Measurements from ENCODE around the gene HORMAD1.
A peak's percentile ranks its signal among the peaks of the same experiment; 100 is the strongest.
"Not testable (repeated sequence)": the region's sequence is repeated elsewhere in the genome, so short reads cannot be mapped to it uniquely, and the experiment has no call there.

HORMAD1 gene

DNA sequence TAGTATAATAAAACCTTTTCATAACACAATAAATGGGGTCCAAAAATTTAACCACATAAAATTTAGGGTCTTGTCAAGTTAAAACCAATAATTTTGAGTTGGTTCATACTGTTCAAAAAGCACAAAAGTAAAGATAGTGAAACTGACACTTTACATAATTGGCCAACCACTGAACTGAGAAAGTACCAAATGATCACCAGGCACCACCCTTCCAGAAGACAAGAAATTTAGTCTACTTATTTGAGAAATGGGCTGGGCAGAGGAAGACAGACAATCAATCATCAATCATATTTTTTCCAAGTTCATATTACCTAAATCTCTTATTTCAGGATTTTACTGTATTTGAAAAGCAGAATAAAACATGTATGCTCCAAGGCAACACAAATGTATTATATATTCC, 17.3 kb downstream of the HORMAD1 start:
- no peak for DNase-seq (ENCODE audit: low read depth in 2 of 2, low spot score in 1 of 2)

DNA sequence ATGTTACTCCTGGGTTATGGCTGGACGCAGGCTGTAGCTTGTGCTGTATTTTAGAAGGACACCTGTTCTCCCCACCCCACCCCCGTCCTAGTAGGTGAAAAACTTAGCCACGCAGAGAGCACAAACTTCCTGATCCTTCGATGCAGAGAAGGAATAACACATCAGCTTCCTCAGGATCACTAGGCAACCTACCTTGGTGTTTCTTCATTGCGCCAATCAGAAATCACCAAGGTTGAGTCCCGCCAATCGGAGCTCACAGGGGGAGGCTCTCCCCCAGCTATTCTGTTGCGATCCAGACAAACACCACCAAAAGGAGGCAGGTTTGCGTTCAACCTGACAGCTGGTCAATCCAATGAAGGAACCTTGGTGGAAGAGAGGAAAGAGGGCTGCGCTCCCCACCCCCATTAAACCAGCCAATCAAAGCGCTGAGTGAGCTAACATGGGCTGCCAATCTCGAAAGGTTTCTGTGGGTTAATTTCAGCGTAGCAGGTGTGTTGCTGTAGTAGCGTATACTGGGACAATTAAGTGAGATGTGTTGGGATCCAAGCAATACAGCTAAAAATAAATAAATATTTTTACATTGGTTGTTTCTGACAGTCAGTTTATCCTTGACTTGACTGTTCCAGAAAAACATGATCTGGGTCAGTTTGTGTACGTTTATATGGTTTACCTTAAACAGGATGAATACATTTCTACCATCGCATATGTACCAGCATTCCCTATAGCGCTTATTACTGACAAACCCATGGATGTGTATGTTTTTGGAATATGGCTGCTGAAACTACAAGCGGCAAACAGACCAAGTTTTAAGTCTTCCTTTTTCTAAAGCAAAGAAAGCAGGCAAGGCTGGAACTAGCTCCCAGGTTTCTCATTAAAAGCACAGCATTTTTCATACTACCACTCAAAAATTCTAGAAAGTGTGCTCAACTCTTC, 23.4 kb downstream of the HORMAD1 start, which contains the start of gene GOLPH3L:
TSS of gene GOLPH3L (minus strand) at position 160 of the 933 bp plus-strand sequence. CDS start 2,316 bp downstream, outside the sequence.
- DNase-seq (ENCODE audit: low read depth in 2 of 2, low spot score in 1 of 2) = peak; percentile 42 to 78

DNA sequence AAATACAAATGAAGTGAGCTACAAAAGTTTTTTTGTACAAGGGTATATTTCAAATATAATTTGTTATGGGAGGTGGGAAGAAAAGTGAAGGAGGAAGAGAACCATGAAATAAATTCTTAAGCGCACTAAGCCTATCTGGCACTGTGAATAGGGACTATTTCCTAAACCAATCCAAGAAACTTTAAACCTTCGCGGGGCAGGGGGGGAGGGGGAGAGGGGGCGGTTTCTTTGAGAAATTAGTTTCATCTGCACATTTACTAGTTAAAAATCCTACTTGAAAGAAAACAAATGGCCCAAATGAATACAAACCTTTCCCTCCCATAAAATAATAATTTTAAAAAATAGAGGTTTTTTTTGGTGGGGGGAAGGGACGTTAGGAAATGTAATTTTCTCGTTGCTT, 24.1 kb downstream of the HORMAD1 start:
- no peak for DNase-seq (ENCODE audit: low read depth in 2 of 2, low spot score in 1 of 2)

DNA sequence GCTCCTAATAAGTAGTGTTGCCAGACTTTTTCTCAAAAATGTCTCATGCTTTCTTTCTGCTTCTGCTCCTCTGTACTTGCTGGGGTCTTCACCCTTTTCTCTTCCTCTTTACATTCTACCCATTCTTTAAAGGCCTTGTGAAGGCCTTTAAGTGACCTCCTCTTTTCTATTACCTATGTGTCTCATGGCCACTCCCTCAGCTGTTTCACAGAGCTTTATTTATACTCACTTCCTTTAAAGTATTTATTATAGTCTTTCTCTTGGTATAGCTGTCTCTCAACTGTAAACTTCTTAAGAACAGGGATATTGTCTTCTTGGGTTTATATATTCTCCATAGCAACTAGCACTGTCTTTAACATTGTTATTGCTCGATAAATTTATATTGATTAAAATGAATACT, 24.5 kb downstream of the HORMAD1 start:
- DNase-seq (ENCODE audit: low read depth in 2 of 2, low spot score in 1 of 2) = no peak

DNA sequence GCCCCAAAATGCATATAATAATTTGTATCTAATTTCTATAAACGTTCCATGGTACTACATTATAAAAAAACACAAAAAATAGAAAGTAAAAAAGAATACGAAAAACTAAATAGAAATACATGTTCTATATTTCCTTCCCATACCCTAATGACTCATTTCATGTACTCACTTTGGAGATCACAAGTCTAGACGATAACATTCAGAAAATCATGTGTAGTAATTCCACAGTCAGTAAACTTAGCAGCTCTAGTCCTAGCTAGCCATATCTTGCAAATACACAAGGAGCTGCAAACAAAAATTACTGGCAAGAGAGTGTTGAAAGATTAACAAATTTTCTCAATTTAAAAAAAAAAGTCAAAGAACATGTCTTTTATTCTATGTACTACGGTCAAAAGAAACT, 25.1 kb downstream of the HORMAD1 start:
- no peak for DNase-seq (ENCODE audit: low read depth in 2 of 2, low spot score in 1 of 2)

DNA sequence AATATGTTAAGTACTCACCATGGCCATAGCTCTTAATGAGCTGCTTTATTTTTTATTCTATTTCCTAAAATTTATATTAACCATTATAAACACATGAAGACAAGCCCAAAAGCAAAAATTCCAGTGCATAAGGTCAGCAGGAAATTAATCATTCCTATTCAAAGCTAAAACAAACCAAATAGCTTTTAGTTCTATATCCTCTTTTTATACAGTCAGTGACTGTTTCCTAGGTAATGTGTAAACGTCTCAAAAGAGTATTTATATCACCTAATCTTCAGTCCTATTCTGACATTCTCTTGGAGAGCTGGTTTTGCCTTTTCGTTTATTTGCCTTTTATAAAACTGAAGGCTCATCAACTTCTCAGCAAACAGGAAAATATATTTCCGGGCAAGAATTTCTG, 28.0 kb downstream of the HORMAD1 start:
- DNase-seq (ENCODE audit: low read depth in 2 of 2, low spot score in 1 of 2) = no peak

DNA sequence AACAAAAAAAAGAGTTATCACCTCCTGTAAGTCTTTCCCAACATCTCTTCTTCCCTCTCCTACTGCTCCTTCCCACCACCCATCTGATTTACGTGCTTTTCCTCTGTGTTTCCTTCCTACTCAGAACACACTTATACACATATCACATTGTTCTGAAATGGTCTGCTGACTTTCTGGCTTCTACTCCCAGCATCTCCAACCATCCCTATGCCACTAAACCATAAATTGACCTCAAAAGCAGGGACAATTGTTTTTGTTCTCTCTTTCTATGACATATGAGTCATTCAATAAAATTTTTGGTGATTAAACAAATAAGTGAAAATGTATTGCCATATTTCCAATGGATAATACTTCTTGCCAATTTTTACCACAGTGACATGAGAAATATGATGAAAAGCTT, 31.9 kb downstream of the HORMAD1 start:
- DNase-seq (ENCODE audit: low read depth in 2 of 2, low spot score in 1 of 2) = no peak

DNA sequence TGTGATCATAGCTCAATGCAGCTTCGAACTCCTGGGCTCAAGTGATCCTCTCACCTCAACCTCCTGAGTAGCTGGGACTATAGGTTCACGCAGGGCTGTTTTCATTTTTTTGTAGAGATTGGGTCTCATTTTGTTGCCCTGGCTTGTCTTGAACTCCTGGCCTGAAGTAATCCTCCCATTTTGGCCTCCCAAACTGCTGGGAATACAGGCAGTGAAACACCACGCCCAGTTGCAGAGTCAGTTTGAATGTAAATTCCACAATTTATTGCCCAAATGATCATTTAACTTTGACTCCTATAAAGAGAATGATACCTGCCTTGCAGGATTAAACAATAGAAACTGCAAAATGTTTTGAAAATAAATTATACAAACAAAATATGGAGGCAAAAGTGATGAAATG, 34.4 kb downstream of the HORMAD1 start:
- DNase-seq (ENCODE audit: low read depth in 2 of 2, low spot score in 1 of 2) = no peak

DNA sequence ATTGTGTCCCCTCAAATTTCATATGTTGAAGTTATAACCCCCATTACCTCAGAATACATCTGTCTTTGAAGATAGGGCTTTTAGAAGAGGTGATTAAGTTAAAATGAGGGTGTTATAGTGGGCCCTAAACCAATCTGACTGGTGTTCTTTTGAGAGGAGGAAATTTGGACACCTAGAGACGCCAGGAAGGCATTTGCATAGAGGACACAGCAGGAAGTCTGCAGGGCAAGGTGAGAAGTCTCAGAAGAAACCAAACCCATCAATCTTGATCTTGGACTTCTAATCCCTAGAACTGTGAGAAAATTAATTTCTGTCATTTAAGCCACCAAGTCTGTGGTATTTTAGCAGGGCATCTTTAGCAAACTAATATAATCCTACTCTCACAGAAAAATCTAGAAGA, 36.8 kb downstream of the HORMAD1 start:
- no peak for DNase-seq (ENCODE audit: low read depth in 2 of 2, low spot score in 1 of 2)

DNA sequence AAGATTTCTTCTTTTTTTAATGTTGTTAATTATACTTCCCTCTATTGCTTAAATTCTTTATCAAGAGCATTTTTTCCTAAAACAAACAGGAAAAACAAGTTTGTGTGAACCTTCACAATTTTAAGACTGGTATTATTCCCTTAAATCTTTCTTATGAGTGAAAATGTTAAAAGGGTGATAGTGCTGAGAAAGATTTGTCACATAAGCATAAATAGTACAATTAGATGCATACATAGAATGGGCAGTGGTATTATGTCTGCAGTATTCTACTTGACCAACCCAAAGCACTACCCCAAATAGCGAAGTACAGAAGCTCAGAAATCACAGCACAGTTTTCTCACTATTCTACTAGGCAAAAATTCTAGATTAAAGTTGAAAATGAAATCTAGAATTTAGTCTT, 41.7 kb downstream of the HORMAD1 start:
- DNase-seq (ENCODE audit: low read depth in 2 of 2, low spot score in 1 of 2) = no peak

DNA sequence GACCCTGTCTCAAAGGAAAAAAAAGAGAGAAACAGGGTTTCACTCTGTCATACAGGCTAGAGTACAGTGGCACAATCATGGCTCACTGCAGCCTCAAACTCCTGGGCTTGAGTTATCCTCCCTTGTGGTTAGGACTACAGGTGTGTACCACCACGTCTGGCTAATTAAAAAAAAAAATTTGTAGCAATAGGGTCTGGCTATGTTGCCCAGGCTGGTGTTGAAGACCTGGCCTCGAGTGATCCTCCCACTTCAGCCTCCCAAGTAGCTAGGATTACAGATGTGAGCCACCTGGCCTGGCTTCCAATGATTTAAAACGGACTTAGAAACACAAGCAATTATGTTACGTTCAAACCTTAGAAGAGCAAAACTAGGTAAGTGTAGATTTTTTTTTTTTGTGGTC, 45.8 kb downstream of the HORMAD1 start:
- no peak for DNase-seq (ENCODE audit: low read depth in 2 of 2, low spot score in 1 of 2)

DNA sequence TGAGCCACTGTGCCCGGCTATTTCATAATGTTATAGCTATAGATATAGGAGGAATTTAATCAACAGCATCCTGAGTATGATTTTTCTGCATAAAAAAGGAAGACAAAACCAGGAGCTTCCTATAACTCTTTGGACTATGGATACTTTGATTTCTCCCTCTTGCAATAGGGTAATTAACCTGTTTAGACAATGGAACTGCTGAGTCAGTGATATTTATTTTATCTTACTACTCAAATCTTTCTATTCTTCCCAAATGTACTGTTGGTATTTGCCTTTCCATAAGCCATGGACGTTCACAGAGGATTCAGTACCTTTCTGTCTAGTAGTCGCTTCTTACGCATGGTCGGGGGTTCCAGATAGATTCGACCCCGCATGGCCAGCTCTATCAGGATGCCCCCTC, 57.4 kb downstream of the HORMAD1 start:
- no peak for DNase-seq (ENCODE audit: low read depth in 2 of 2, low spot score in 1 of 2)

DNA sequence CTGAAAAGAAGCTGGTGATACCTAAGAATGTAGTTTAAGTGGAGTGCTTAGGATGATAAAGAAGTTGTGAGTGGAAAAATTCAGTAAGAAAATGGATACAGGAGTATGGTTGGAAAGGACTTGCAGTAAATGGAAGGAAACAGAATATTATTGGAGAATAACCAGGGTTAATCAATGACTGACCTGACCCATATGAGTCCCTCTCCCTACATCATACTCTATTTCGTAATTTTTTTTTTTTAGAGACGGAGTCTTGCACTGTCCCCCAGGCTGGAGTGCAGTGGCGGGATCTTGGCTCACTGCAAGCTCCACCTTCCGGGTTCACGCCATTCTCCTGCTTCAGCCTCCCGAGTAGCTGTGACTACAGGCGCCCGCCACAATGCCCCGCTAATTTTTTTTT, 57.9 kb downstream of the HORMAD1 start:
- DNase-seq (ENCODE audit: low read depth in 2 of 2, low spot score in 1 of 2) = no peak

DNA sequence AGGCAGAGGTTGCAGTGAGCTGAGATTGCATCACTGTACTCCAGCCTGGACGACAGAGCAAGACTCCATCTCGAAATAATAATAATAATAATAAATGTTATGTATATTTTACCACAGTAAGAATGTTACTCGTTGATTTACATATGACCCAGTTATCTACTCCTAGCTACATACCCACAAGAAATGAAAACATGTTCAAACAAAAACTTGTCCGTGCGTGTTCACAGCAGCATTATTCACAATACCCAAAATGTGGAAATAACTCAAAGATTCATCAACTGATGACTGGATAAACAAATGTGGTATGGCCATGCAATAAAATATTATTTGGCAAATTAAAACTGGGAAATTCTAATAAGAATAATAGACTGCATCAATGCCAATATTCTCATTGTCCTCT, 59.5 kb downstream of the HORMAD1 start:
- DNase-seq (ENCODE audit: low read depth in 2 of 2, low spot score in 1 of 2) = no peak

DNA sequence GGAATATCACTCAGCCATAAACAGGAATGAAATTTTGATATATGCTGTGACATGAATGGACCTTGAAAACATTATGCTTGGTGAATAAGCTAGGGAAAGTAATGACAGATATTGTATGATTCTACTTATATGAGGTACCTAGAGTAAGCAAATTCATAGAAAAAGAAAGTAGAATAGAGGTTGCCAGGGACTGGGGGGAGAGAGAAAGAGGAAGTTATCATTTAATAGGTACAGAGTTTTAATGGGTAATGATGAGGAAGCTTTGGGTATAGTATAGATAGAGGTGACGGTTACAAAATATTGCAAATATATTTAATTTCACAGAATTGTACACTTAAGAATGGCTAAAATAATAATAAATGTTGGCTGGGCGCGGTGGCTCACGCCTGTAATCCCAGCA, 60.1 kb downstream of the HORMAD1 start:
- no peak for DNase-seq (ENCODE audit: low read depth in 2 of 2, low spot score in 1 of 2)

DNA sequence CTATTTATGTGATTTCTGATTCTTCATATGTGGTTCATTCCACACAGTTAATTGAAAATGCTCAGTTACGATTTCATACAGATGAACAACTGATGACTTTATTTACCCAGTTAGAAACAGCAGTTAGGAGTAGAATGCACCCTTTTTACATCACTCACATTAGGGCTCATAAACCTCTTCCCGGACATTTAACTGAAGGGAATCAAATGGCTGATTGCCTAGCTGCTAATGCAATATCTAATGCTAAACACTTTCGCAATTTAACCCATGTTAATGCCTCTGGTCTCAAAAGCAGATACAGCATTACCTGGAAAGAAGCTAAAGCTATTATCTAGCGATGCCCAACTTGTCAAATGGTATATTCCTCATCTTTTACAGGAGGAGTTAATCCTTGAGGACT, 63.6 kb downstream of the HORMAD1 start:
- DNase-seq (ENCODE audit: low read depth in 2 of 2, low spot score in 1 of 2) = not testable (repeated sequence)

DNA sequence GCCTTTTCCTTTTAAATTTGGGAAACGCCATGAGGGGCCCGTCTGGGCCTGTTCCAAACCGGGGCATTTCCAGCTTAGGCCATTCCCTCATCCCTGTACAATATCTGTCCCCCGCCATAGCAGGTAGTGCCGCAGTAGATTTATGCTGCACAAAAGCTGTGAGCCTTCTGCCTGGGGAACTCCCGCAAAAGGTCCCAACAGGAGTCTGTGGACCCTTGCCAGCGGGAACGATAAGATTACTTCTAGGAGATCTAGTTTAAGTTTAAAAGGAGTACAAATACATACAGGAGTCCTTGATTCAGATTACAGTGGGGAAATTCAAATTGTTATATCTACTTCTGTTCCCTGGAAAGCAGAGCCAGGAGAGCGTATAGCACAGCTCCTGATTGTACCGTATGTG, 66.1 kb downstream of the HORMAD1 start:
- not testable (repeated sequence) for DNase-seq (ENCODE audit: low read depth in 2 of 2, low spot score in 1 of 2)

DNA sequence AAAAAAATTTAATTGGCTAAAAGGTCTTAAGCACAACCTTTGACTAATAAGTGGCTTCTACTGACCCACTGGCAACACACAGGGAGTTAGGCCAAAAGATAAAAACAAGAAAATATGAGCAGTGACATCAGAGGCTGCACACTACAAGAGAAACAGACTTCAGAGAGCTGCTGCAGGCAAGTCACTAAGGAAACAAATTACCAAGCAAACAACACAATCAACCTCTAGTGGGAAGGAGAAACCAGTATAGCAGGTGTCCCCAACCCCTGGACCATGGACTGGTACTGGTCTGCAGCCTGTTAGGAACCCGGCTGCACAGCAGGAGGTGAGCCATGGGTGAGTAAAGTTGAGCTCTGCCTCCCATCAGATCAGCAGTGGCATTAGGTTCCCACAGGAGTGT, 70.5 kb downstream of the HORMAD1 start:
- DNase-seq (ENCODE audit: low read depth in 2 of 2, low spot score in 1 of 2) = no peak

DNA sequence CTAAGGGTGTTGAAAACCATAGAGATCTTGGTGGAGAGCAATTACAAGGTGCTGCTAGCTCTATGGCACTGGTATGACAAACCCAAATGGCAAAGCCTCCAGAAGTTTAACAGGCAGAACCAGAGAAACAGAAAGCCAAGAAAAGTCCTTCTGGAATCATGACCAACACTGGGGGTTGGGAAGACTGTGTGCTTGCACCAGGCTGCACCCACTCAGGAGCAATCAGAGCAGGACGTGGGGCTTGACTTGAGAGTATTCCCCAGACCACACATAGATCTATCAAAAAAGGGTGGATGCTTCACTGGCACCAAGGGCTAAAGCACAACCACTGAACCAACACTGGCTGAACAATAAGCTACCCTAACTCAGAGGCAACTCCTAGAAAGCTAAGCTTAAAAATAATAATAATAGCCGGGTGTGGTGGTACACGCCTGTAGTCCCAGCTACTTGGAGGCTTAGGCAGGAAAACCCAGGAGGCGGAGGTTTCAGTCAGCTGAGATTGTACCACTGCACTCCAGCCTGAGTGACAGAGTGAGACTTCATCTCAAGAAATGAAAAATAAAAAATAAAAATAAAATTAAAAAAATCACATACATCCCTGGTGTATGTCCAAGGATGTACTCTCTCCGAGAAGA, 71.1 kb downstream of the HORMAD1 start:
- no peak for DNase-seq (ENCODE audit: low read depth in 2 of 2, low spot score in 1 of 2)

All from stimulated activated CD8-positive, alpha-beta memory T cell treated with anti-CD3 and anti-CD28 coated beads, Interleukin-4, amount 100 ng/mL, for 1 hour (primary cell).